K562 (cell line): ENCODE measurements around the gene SPOCK2. TPM values are rescaled to one million over a fixed set of nuclear protein-coding genes. Genes with fewer than 3 reads are reported as not detected.

Source experiments
- ATAC-seq: fragments of 200-7000 bp; cut with Tn5 transposase; 3 replicates; pipeline ENCODE4 v1.9.1; 2020; ENCODE audit warnings: moderate library complexity
- BruUV-seq: library from RNA; stranded (reverse); fragments of 400-500 nt; replicated peaks from 2 replicates; lab custom pipeline; 2021; lab: Mats Ljungman, UMichigan
- CTCF ChIA-PET: fragments of 300-600 bp; formaldehyde crosslinking; extraction: SDS; loops from one replicate; lab custom pipeline; 2021; ENCODE audit warnings: low intra/inter-chr PET ratio; lab: Yijun Ruan, JAX
- POLR2A ChIA-PET: fragments of 300-600, 350-650 bp; sonication (Branson Sonifier 250); formaldehyde crosslinking; extraction: SDS; loops from one replicate; lab custom pipeline; 2021; ENCODE audit warnings: antibody characterized with exemption, inconsistent platforms; lab: Yijun Ruan, JAX
- DNase-seq, 4 experiments: peaks; one replicate each; pipeline versions ENCODE4 v3.0.0 to v3.0.0-alpha.2; 2011 to 2018; ENCODE audit warnings: low spot score in 3 of 4, mixed read lengths in 3 of 4; ENCODE audit errors: extremely low read depth in 1 of 4
- FAIRE-seq: peaks from 2 replicates; lab custom pipeline; 2011; peaks lifted over from hg19 to GRCh38; lab: Jason Lieb, UNC
- H2AFZ ChIP-seq: 2 replicates; pipeline ENCODE4 v1.6.0; 2011; ENCODE audit warnings: low read depth, low read length, control low read depth, inconsistent platforms
- H3K27ac ChIP-seq: fragments of 200-600 bp; 3 replicates; pipeline ENCODE4 v1.8.0; 2011; ENCODE audit warnings: low read depth, mild to moderate bottlenecking, control low read depth, inconsistent platforms, low read length, moderate library complexity, mixed read lengths; ENCODE audit errors: extremely low read depth
- H3K27me3 ChIP-seq, 2 experiments: fragments of 300-600 bp in 1 of 2; 2 replicates in 1 of 2; 3 replicates in 1 of 2; pipeline versions ENCODE4 v1.6.0 to v1.8.0; 2011; ENCODE audit warnings: inconsistent platforms in 2 of 2, low read length in 2 of 2, mild to moderate bottlenecking in 1 of 2, mixed read lengths in 1 of 2, moderate library complexity in 1 of 2; ENCODE audit not compliant: control insufficient read depth in 2 of 2, insufficient read depth in 2 of 2
- H3K36me3 ChIP-seq: fragments of 300-600 bp; 3 replicates; pipeline ENCODE4 v1.8.0; 2011; ENCODE audit warnings: mild to moderate bottlenecking, low read length, inconsistent platforms; ENCODE audit not compliant: control insufficient read depth, insufficient read depth
- H3K4me1 ChIP-seq, 2 experiments: fragments of 200-600 bp in 1 of 2; replicated peaks in 1 of 2; 2 replicates in 1 of 2; 3 replicates in 1 of 2; pipeline versions ENCODE4 v1.5.1 to v1.8.0; 2011; ENCODE audit warnings: inconsistent platforms in 2 of 2, low read length in 2 of 2, mild to moderate bottlenecking in 1 of 2, mixed read lengths in 1 of 2, moderate library complexity in 1 of 2; ENCODE audit not compliant: control insufficient read depth in 2 of 2, insufficient read depth in 2 of 2
- H3K4me2 ChIP-seq: 2 replicates; pipeline ENCODE4 v1.6.1; 2011; ENCODE audit warnings: low read length, control low read depth, inconsistent platforms, mixed read lengths; ENCODE audit not compliant: insufficient read depth
- H3K4me3 ChIP-seq: fragments of 200-600 bp; sonication (generic), shearing (Covaris generic); 2 replicates; pipeline ENCODE4 v1.5.1; 2016; ENCODE audit warnings: control low read depth, inconsistent platforms
- H3K79me2 ChIP-seq: fragments of 200-600 bp; 3 replicates; pipeline ENCODE4 v1.8.0; 2011; ENCODE audit warnings: low read length, inconsistent platforms; ENCODE audit not compliant: control insufficient read depth, insufficient read depth
- H3K9ac ChIP-seq, 2 experiments: 2 replicates each; pipeline versions ENCODE4 v1.6.0 to v1.6.1; 2011; ENCODE audit warnings: low read depth in 2 of 2, low read length in 2 of 2, control low read depth in 1 of 2, inconsistent platforms in 1 of 2, mild to moderate bottlenecking in 1 of 2, mixed read lengths in 1 of 2; ENCODE audit not compliant: insufficient read depth in 1 of 2
- H3K9me1 ChIP-seq: one replicate; pipeline ENCODE4 v1.6.0; 2011; ENCODE audit warnings: inconsistent platforms, mild to moderate bottlenecking, low read length, moderate library complexity; ENCODE audit not compliant: control insufficient read depth, insufficient read depth
- H3K9me3 ChIP-seq: replicated peaks from 2 replicates; pipeline ENCODE4 v1.5.1; 2011; ENCODE audit warnings: low read depth, low read length, inconsistent platforms; ENCODE audit not compliant: control insufficient read depth, insufficient read depth
- H4K20me1 ChIP-seq: replicated peaks from 2 replicates; pipeline ENCODE4 v1.6.1; 2011; ENCODE audit warnings: low read length, inconsistent platforms, mixed read lengths; ENCODE audit not compliant: control insufficient read depth, insufficient read depth
- ILK ChIP-seq: fragments of 450-650 bp; IDR thresholded peaks from 2 replicates; pipeline ENCODE4 v1.6.1; 2016; ENCODE audit warnings: missing genetic modification characterization, low read depth, mild to moderate bottlenecking, missing compliant biosample characterization, moderate library complexity, borderline replicate concordance
- MIER1 ChIP-seq: fragments of 450-650 bp; IDR thresholded peaks from 2 replicates; pipeline ENCODE4 v1.6.1; 2016; ENCODE audit warnings: antibody characterized with exemption, mild to moderate bottlenecking, low read depth
- PHF8 ChIP-seq: fragments of 200-600 bp; sonication (generic); IDR thresholded peaks from 2 replicates; pipeline ENCODE4 v1.6.1; 2012; ENCODE audit warnings: mixed run types, mild to moderate bottlenecking, inconsistent platforms, low read length, moderate library complexity, borderline replicate concordance
- TAF9B ChIP-seq: fragments of 450-650 bp; IDR thresholded peaks from 2 replicates; pipeline ENCODE4 v1.6.1; 2018; ENCODE audit warnings: mild to moderate bottlenecking; ENCODE audit not compliant: partially characterized antibody
- TAL1 ChIP-seq: fragments of 450-650 bp; IDR thresholded peaks from 2 replicates; pipeline ENCODE4 v1.6.1; 2016; ENCODE audit warnings: mild to moderate bottlenecking
- YY1 ChIP-seq, 3 experiments: IDR thresholded peaks; 2 replicates each; pipeline ENCODE4 v1.6.1; 2011; ENCODE audit warnings: low read length in 2 of 3, mild to moderate bottlenecking in 2 of 3, moderate library complexity in 2 of 3, borderline replicate concordance in 1 of 3, control low read depth in 1 of 3, low read depth in 1 of 3; ENCODE audit not compliant: insufficient read depth in 3 of 3, insufficient replicate concordance in 2 of 3, control insufficient read depth in 1 of 3, insufficient read length in 1 of 3; ENCODE audit errors: extremely low read depth in 1 of 3
- WGBS: fragments of 100-300 bp; shearing (Covaris generic); methylation state at CpG from one replicate; pipeline ENCODE4 v1.1.6; 2016; ENCODE audit warnings: low coverage, mixed read lengths; ENCODE audit not compliant: insufficient coverage; ENCODE audit errors: missing lambda C conversion rate; 5-methylcytosine and 5-hydroxymethylcytosine counted together
- in situ Hi-C: fragments of 300-500 bp; cut with MboI; formaldehyde crosslinking; loops from 4 replicates; pipeline ENCODE4 v1.15.0; 2018; ENCODE audit warnings: inconsistent platforms, mixed read lengths
- intact Hi-C: fragments of 100-400 bp; cut with micrococcal nuclease; formaldehyde crosslinking; loops from 2 replicates; pipeline ENCODE4 v1.14.2; 2022
- polyA plus RNA-seq, 8 experiments: library from polyadenylated mRNA; depleted of rRNA in 4 of 8; stranded (reverse) in 5 of 8; unstranded in 3 of 8; fragments of >200 nt; fragmentation: Nextera tagmentation in 2 of 8; fragmentation: Illumina TruSeq in 1 of 8; extraction: Ambion mirVana in 2 of 8; extraction: Trizol in 1 of 8; gene quantifications; 2 replicates each; pipeline versions ENCODE4 v1.2.1 to v1.2.3, GENCODE V29; 2011 to 2014; ENCODE audit warnings: inconsistent platforms in 1 of 8, missing spikeins in 1 of 8
- total RNA-seq, 7 experiments: library from RNA; depleted of rRNA in 6 of 7; stranded (reverse); fragments of >200 nt in 6 of 7; fragmentation: Illumina TruSeq in 2 of 7; extraction: Trizol in 2 of 7; gene quantifications; 2 replicates each; pipeline versions ENCODE4 v1.2.1 to v1.2.3, GENCODE V29; 2011 to 2021; ENCODE audit warnings: low replicate concordance in 1 of 7
- TF ChIP-seq, protein P1 (sequence below): fragments of 250-450 bp; sonication (Bioruptor Pico); IDR thresholded peaks from 2 replicates; pipeline ENCODE4 v1.6.1; 2021; ENCODE audit warnings: mild to moderate bottlenecking
- TF ChIP-seq, protein P2 (sequence below), 2 experiments: IDR thresholded peaks; 2 replicates each; pipeline ENCODE4 v1.6.1; 2011; ENCODE audit warnings: borderline replicate concordance in 1 of 2, control low read depth in 1 of 2, low read depth in 1 of 2, low read length in 1 of 2, mild to moderate bottlenecking in 1 of 2, mixed read lengths in 1 of 2, moderate library complexity in 1 of 2; ENCODE audit not compliant: insufficient read depth in 1 of 2, insufficient read length in 1 of 2, poor library complexity in 1 of 2, severe bottlenecking in 1 of 2; ENCODE audit errors: extremely low read depth in 1 of 2

SPOCK2 gene
- total and polyA plus RNA-seq, 9 of the 15 experiments (the other 6 are each of a cell fraction or from before 2014, with no cell fraction given): 0.04 to 0.86 (median 0.11) TPM; not detected in 2

DNA sequence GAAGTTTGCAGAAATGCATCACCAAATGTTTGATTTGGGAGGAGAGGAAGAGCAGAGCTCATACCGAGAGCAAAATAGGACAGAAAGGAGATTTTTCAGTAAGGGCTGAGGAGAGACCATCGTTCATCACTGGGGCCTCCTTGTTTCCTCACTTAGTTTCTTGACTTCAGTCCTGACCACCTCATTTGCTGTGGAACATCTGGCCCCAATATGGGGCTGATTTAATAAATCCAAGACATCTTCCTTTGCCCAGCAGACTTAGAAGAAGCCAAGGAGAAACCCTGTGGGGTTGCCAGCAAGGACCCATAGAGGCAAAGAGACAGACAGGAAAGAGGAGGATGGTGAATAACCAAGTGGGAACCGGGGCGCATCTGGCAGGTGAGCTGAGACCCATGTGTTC is 63.8 kb downstream of the SPOCK2 start:
- Histone ChIP-seq H3K9me1 (no peaks in the 10 kb centered on the region), H4K20me1 (no peaks in the 10 kb centered on the region), H3K36me3 (no peaks in the 10 kb centered on the region), H3K4me2 (no peak overlapping the region), H3K79me2 (no peaks in the 10 kb centered on the region), H3K4me1 (peaks cover 3 to 4% of the 10 kb centered on the region in 2 experiments; a peak in 3 of 5 replicates), H2AFZ (no peak overlapping the region), H3K27ac (no peak overlapping the region), H3K27me3 (peaks cover 25 to 34% of the 10 kb centered on the region in 2 experiments), H3K9ac (no peak overlapping the region), H3K9me3 (no peaks in the 10 kb centered on the region), H3K4me3 (no peak overlapping the region)
- in situ Hi-C loops (no loop called here), intact Hi-C loops (no loop called here)
- DNase-seq (no peak), ATAC-seq (no peak), FAIRE-seq (no peak)
- 0% methylated on average over 4 of the region's 4 CpGs for WGBS
- POLR2A ChIA-PET: interaction anchor here (1.3 kb wide), 1 partner anchor 29 kb away, joined by 3 read pairs; no protein-coding TSS in a partner anchor
- TF ChIP-seq YY1 (IDR thresholded peaks at IDR 0.05; ENCODE audit: borderline replicate concordance in 1 of 3, control insufficient read depth in 1 of 3, extremely low read depth in 1 of 3, insufficient read depth in 3 of 3, insufficient read length in 1 of 3, insufficient replicate concordance in 2 of 3, low read depth in 1 of 3, low read length in 2 of 3) (no peak), TAF9B (no peak), ILK (tag) (no peak), PHF8 (no peak), MIER1 (no peak), TAL1 (no peak)
- TF ChIP-seq, protein P1, sequence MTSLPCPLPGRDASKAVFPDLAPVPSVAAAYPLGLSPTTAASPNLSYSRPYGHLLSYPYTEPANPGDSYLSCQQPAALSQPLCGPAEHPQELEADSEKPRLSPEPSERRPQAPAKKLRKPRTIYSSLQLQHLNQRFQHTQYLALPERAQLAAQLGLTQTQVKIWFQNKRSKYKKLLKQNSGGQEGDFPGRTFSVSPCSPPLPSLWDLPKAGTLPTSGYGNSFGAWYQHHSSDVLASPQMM (CRISPR knock-in tag): no peak
- TF ChIP-seq, protein P2, sequence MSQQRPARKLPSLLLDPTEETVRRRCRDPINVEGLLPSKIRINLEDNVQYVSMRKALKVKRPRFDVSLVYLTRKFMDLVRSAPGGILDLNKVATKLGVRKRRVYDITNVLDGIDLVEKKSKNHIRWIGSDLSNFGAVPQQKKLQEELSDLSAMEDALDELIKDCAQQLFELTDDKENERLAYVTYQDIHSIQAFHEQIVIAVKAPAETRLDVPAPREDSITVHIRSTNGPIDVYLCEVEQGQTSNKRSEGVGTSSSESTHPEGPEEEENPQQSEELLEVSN (IDR thresholded peaks at IDR 0.05; ENCODE audit: borderline replicate concordance in 1 of 2, extremely low read depth in 1 of 2, insufficient read depth in 1 of 2, insufficient read length in 1 of 2, low read depth in 1 of 2, low read length in 1 of 2, poor library complexity in 1 of 2, severe bottlenecking in 1 of 2): no peak
- CTCF ChIA-PET: interaction anchor here (0.8 kb wide), 1 partner anchor 198 kb away, joined by 4 read pairs; no protein-coding TSS in a partner anchor
- BruUV-seq: no TSS peak
